Raji (cell line): ENCODE measurements around the gene NDOR1.
A peak's percentile ranks its signal among the peaks of the same experiment; 100 is the strongest.

ENCODE experiments used
- POLR2A ChIP-seq: IDR thresholded peaks from 2 replicates; pipeline ENCODE4 v1.6.1; 2011; ENCODE audit warnings: low read depth, low read length, control low read depth; ENCODE audit not compliant: insufficient read depth

The NDOR1 gene

GRCh38 chr9:137225699-137226331 is 20.3 kb downstream of the NDOR1 start:
- TF ChIP-seq POLR2A, result no peak

GRCh38 chr9:137226338-137227053 is 21.0 kb downstream of the NDOR1 start:
- TF ChIP-seq POLR2A, result no peak

GRCh38 chr9:137227054-137227852 is 21.8 kb downstream of the NDOR1 start, which contains the start of gene RNF224:
Gene RNF224, plus strand, starts transcription at chr9:137227502. Its CDS starts 834 bp downstream, at chr9:137228336.
- TF ChIP-seq POLR2A, result peak; percentile 41

GRCh38 chr9:137227853-137228505 is 22.5 kb downstream of the NDOR1 start:
- TF ChIP-seq POLR2A, result no peak

GRCh38 chr9:137228506-137228967 is 23.0 kb downstream of the NDOR1 start:
- no peak for TF ChIP-seq POLR2A

- no peak for TF ChIP-seq POLR2A
Measured at GRCh38 chr9:137228968-137229896, 23.7 kb downstream of the NDOR1 start.

GRCh38 chr9:137229903-137230704 is 24.6 kb downstream of the NDOR1 start:
- TF ChIP-seq POLR2A, result no peak

GRCh38 chr9:137230705-137231371 is 25.3 kb downstream of the NDOR1 start, which contains the start of gene SLC34A3:
Gene SLC34A3, plus strand, starts transcription at chr9:137230901. Its CDS starts 802 bp downstream, at chr9:137231703.
- 0 out of 2 replicates have a peak, but pooled peaks have one; percentile 16 for TF ChIP-seq POLR2A

- TF ChIP-seq POLR2A, result no peak
Measured at GRCh38 chr9:137231372-137232039, 26.0 kb downstream of the NDOR1 start.

- TF ChIP-seq POLR2A, result no peak
Measured at GRCh38 chr9:137232101-137232500, 26.6 kb downstream of the NDOR1 start.

GRCh38 chr9:137232510-137232909 is 27.0 kb downstream of the NDOR1 start:
- no peak for TF ChIP-seq POLR2A
